Natural killer cell (primary cell): Measurements from ENCODE around the gene VWA8. TPM values are rescaled to one million over a fixed set of nuclear protein-coding genes. Genes with fewer than 3 reads are reported as not detected.

Experiments
- ATAC-seq, 3 donors: fragments of 150-1000 bp in 2 of 3; fragments of 200-7000 bp in 1 of 3; cut with Tn5 transposase; 1 replicate in 1 of 3; 2 replicates in 2 of 3; pipeline ENCODE4 v1.10.0; 2021; ENCODE audit warnings: mild to moderate bottlenecking in 2 of 3, moderate library complexity in 2 of 3
- DNase-seq, 2 donors: peaks; one replicate each; pipeline versions ENCODE4 v3.0.0 to v3.0.0-alpha.2; 2013 to 2021; ENCODE audit warnings: mixed read lengths in 1 of 2
- H3K27ac ChIP-seq: one replicate; pipeline ENCODE4 v1.5.1; 2013; ENCODE audit warnings: mild to moderate bottlenecking, low read length
- H3K27me3 ChIP-seq: one replicate; pipeline ENCODE4 v1.6.1; 2013; ENCODE audit warnings: low read length; ENCODE audit not compliant: control insufficient read depth, insufficient read depth
- H3K36me3 ChIP-seq: one replicate; pipeline ENCODE4 v1.6.1; 2013; ENCODE audit warnings: low read length; ENCODE audit not compliant: control insufficient read depth, insufficient read depth
- H3K4me1 ChIP-seq: one replicate; pipeline ENCODE4 v1.6.1; 2013; ENCODE audit warnings: low read length; ENCODE audit not compliant: control insufficient read depth, insufficient read depth
- H3K4me3 ChIP-seq: one replicate; pipeline ENCODE4 v1.5.1; 2013; ENCODE audit warnings: low read length
- H3K9me3 ChIP-seq: one replicate; pipeline ENCODE4 v1.6.1; 2013; ENCODE audit warnings: low read length; ENCODE audit not compliant: control insufficient read depth, insufficient read depth
- H3K27ac Mint-ChIP-seq, 2 donors: one replicate each; pipeline ENCODE4 v1.8.0; 2022; ENCODE audit warnings: mild to moderate bottlenecking in 2 of 2, mixed read lengths in 2 of 2, moderate library complexity in 1 of 2
- H3K27me3 Mint-ChIP-seq, 2 donors: one replicate each; pipeline ENCODE4 v1.8.0; 2022; ENCODE audit warnings: low read depth in 2 of 2, mixed read lengths in 2 of 2
- H3K36me3 Mint-ChIP-seq: one replicate; pipeline ENCODE4 v1.8.0; 2022; ENCODE audit warnings: mixed read lengths
- H3K4me1 Mint-ChIP-seq, 2 donors: one replicate each; pipeline ENCODE4 v1.8.0; 2022; ENCODE audit warnings: mixed read lengths in 2 of 2
- H3K4me3 Mint-ChIP-seq: one replicate; pipeline ENCODE4 v1.8.0; 2022; ENCODE audit warnings: mild to moderate bottlenecking, moderate library complexity, mixed read lengths
- H3K9me3 Mint-ChIP-seq, 2 donors: one replicate each; pipeline ENCODE4 v1.8.0; 2022; ENCODE audit warnings: mixed read lengths in 2 of 2
- WGBS: methylation state at CpG from one replicate; pipeline ENCODE4 v1.1.7; 2013; ENCODE audit warnings: missing lambda C conversion rate; ENCODE audit not compliant: insufficient coverage; 5-methylcytosine and 5-hydroxymethylcytosine counted together
- intact Hi-C: fragments of 100-400 bp; cut with micrococcal nuclease; formaldehyde crosslinking; loops from one replicate; pipeline ENCODE4 v1.14.2; 2022
- total RNA-seq, 4 donors: library from RNA; stranded (reverse); fragments of 120-200 nt in 1 of 4; gene quantifications; one replicate each; pipeline versions ENCODE4 v1.2.3 to v1.2.4, GENCODE V29; 2013 to 2022
- TF ChIP-seq, protein P1 (sequence below): fragments of 200-600 bp; IDR thresholded peaks from one replicate; pipeline ENCODE4 v1.8.0; 2022; ENCODE audit warnings: antibody characterized with exemption

Gene VWA8
- total RNA-seq, 3 donors from 2014 or later (not counting 1 experiment from before 2014, with no cell fraction given), result 21.9 to 27.5 (median 22.6) TPM

DNA sequence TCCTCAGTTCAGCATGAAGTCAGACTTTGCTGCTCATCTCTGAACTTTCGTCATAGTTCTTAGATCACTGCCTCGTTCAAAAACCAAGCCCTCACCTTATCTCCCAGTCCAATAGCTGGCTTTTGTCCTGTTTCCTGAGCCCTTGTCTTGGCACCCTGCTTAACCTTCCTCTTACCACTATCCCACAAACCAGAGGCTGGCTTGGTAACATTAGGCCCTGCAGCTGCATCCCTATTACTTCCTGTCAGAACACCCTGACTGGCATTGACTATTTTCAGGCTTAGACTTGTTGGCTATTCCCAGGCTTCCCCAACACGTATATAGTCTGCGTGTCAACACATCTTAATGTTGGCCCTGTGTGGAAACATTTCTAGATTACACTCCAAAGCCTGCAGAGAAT lies 172.4 kb downstream of the VWA8 start:
- Histone ChIP-seq H3K4me1 (no peaks in the 10 kb centered on the region), H3K4me3 (no peak overlapping the region), H3K27me3 (no peaks in the 10 kb centered on the region), H3K9me3 (no peaks in the 10 kb centered on the region), H3K27ac (no peak overlapping the region), H3K36me3 (no peaks in the 10 kb centered on the region)
- TF ChIP-seq, protein P1, sequence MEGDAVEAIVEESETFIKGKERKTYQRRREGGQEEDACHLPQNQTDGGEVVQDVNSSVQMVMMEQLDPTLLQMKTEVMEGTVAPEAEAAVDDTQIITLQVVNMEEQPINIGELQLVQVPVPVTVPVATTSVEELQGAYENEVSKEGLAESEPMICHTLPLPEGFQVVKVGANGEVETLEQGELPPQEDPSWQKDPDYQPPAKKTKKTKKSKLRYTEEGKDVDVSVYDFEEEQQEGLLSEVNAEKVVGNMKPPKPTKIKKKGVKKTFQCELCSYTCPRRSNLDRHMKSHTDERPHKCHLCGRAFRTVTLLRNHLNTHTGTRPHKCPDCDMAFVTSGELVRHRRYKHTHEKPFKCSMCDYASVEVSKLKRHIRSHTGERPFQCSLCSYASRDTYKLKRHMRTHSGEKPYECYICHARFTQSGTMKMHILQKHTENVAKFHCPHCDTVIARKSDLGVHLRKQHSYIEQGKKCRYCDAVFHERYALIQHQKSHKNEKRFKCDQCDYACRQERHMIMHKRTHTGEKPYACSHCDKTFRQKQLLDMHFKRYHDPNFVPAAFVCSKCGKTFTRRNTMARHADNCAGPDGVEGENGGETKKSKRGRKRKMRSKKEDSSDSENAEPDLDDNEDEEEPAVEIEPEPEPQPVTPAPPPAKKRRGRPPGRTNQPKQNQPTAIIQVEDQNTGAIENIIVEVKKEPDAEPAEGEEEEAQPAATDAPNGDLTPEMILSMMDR, result no peak
- no peaks in the 10 kb centered on the region for H3K36me3 Mint-ChIP-seq
- H3K4me1 Mint-ChIP-seq, result no peaks in the 10 kb centered on the region
- H3K9me3 Mint-ChIP-seq, result no peaks in the 10 kb centered on the region
- H3K27me3 Mint-ChIP-seq, result no peaks in the 10 kb centered on the region
- H3K27ac Mint-ChIP-seq, result no peak overlapping the region
- no peak overlapping the region for H3K4me3 Mint-ChIP-seq
- DNase-seq, result no peak
- no peak for ATAC-seq
- 36% methylated on average over 4 of the region's 4 CpGs for WGBS
- intact Hi-C loops, result no loop called here

DNA sequence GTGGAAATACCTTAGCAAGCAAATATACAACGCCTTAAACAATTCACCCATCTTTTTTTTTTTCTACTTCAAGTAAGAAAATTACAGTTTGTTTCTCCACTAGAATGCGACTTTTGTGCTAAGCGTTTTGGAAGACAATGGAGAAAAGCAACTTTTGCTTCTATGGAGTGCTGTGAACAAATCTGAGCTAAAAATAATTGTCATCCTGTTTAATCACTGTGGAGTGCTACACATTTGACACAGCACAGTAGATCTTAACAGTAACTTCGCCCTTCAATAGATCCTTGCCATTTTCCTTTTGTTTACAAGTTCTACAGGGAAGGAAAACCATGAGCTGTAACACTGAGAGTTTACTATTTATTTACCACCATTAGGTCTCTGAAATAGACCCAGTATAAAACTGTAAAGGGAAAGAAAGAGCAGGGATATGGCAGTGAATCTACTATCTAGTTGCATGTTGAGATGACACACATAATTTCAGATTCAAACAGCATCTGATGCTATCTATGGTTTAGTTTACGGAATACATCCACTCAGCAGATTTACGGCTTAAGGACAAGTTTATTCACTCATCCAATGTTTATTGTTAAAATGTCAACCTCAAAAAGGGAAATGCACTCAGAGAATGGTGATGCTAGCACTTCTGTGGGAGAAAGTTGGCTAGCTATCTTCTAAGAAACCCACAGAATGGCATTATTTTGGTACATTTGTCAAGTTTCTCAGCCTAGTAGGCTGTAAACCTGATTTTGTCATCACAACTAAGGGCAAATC lies 175.3 kb downstream of the VWA8 start:
- no peaks in the 10 kb centered on the region for H3K4me1 ChIP-seq
- 95% methylated on average over 6 of the region's 6 CpGs for WGBS
- H3K27ac ChIP-seq, result no peak overlapping the region
- no peaks in the 10 kb centered on the region for H3K36me3 Mint-ChIP-seq
- peaks cover 2% of the 10 kb centered on the region for H3K36me3 ChIP-seq
- H3K27me3 ChIP-seq, result no peaks in the 10 kb centered on the region
- H3K27ac Mint-ChIP-seq, result no peak overlapping the region
- no peak overlapping the region for H3K4me3 Mint-ChIP-seq
- H3K9me3 ChIP-seq, result no peaks in the 10 kb centered on the region
- H3K9me3 Mint-ChIP-seq, result no peaks in the 10 kb centered on the region
- H3K27me3 Mint-ChIP-seq, result no peaks in the 10 kb centered on the region
- TF ChIP-seq, protein P1, result no peak
- intact Hi-C loops, result no loop called here
- H3K4me3 ChIP-seq, result no peak overlapping the region
- no peak for ATAC-seq
- no peak for DNase-seq
- no peaks in the 10 kb centered on the region for H3K4me1 Mint-ChIP-seq

DNA sequence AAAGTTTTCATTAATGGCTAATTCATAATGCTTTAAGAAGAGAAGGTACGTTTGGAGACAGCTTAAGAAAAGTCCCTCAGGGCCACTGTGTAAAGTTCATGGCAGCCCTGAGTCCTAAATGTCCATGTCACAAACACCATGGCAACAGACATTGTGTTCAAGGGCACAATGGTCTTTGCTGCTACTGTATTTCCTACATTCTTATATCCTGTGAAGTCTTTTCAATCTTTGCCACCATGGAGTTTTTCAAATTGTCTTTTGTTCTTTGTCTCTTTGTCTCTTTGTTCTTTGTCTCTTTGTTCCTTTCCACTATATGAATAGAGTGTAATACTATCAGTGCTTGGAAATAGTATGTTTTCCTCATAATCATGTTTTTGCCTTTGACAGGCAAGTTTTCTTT lies 178.8 kb downstream of the VWA8 start:
- no peak overlapping the region for H3K27ac Mint-ChIP-seq
- Histone ChIP-seq H3K27ac (no peak overlapping the region), H3K27me3 (no peaks in the 10 kb centered on the region), H3K4me1 (no peaks in the 10 kb centered on the region), H3K9me3 (no peaks in the 10 kb centered on the region), H3K36me3 (peaks cover 2% of the 10 kb centered on the region), H3K4me3 (no peak overlapping the region)
- no peak overlapping the region for H3K4me3 Mint-ChIP-seq
- no peaks in the 10 kb centered on the region for H3K27me3 Mint-ChIP-seq
- ATAC-seq (no peak), DNase-seq (no peak)
- intact Hi-C loops, result no loop called here
- H3K36me3 Mint-ChIP-seq, result no peaks in the 10 kb centered on the region
- no peaks in the 10 kb centered on the region for H3K4me1 Mint-ChIP-seq
- WGBS, result 90% methylated on average over 1 of the region's 1 CpG
- TF ChIP-seq, protein P1, result no peak
- H3K9me3 Mint-ChIP-seq, result no peaks in the 10 kb centered on the region
